Measurements from ENCODE around the gene NRG3. TPM values are rescaled to one million over a fixed set of nuclear protein-coding genes. Genes with fewer than 3 reads are reported as not detected.

The NRG3 gene
- total RNA-seq, 2 experiments from 2014 or later: not detected

- Histone ChIP-seq H3K9me2 (ENCODE audit: insufficient read depth, low read length) (no peaks in the 10 kb centered on the region), H3K4me1 (ENCODE audit: insufficient read depth, low read length, poor library complexity, severe bottlenecking) (no peaks in the 10 kb centered on the region), H3K36me3 (ENCODE audit: insufficient read depth, low read length) (no peaks in the 10 kb centered on the region), H4K20me1 (ENCODE audit: insufficient read depth, low read length) (no peaks in the 10 kb centered on the region), H3K4me2 (ENCODE audit: low read length) (no peak overlapping the region), H3K79me2 (ENCODE audit: insufficient read depth, low read depth, low read length) (no peaks in the 10 kb centered on the region), H3K4me3 (ENCODE audit: low read depth, low read length, poor library complexity, severe bottlenecking) (no peak overlapping the region), H2AFZ (ENCODE audit: low read length) (no peak overlapping the region), H3K9me3 (ENCODE audit: low read length) (no peaks in the 10 kb centered on the region), H3K27ac (ENCODE audit: low read depth, low read length, poor library complexity, severe bottlenecking) (no peak overlapping the region)
- DNase-seq (ENCODE audit: low spot score): no peak
- ChIA-PET CTCF (ENCODE audit: unreplicated experiment) (no interaction called here), POLR2A (interaction anchor here (0.6 kb wide), 1 partner anchor 192 kb away, joined by 3 read pairs; no protein-coding TSS in a partner anchor)
- no TSS peak for BruUV-seq (replicated peaks)
- TF ChIP-seq EZH2phosphoT487 (IDR thresholded peaks at IDR 0.05; ENCODE audit: borderline replicate concordance, low read depth, low read length): no peak
- no peak for TF ChIP-seq CTCF (conservative IDR thresholded peaks at IDR 0.05; ENCODE audit: low read length)
- intact Hi-C loops (cut with micrococcal nuclease; ENCODE audit: unreplicated experiment): no loop called here
Observed at GRCh38 chr10:82572744-82573143, 697.8 kb downstream of the NRG3 start.

GRCh38 chr10:82574081-82574480 lies 699.1 kb downstream of the NRG3 start:
- ChIA-PET CTCF (ENCODE audit: unreplicated experiment) (no interaction called here), POLR2A (no interaction called here)
- Histone ChIP-seq H2AFZ (ENCODE audit: low read length) (no peak overlapping the region), H3K9me3 (ENCODE audit: low read length) (no peaks in the 10 kb centered on the region), H3K4me2 (ENCODE audit: low read length) (no peak overlapping the region), H3K36me3 (ENCODE audit: insufficient read depth, low read length) (no peaks in the 10 kb centered on the region), H3K9me2 (ENCODE audit: insufficient read depth, low read length) (no peaks in the 10 kb centered on the region), H3K27ac (ENCODE audit: low read depth, low read length, poor library complexity, severe bottlenecking) (no peak overlapping the region), H3K79me2 (ENCODE audit: insufficient read depth, low read depth, low read length) (no peaks in the 10 kb centered on the region), H3K4me1 (ENCODE audit: insufficient read depth, low read length, poor library complexity, severe bottlenecking) (no peaks in the 10 kb centered on the region), H3K4me3 (ENCODE audit: low read depth, low read length, poor library complexity, severe bottlenecking) (no peak overlapping the region), H4K20me1 (ENCODE audit: insufficient read depth, low read length) (no peaks in the 10 kb centered on the region)
- intact Hi-C loops (cut with micrococcal nuclease; ENCODE audit: unreplicated experiment): no loop called here
- DNase-seq (ENCODE audit: low spot score): no peak
- BruUV-seq (replicated peaks): no TSS peak
- no peak for TF ChIP-seq EZH2phosphoT487 (IDR thresholded peaks at IDR 0.05; ENCODE audit: borderline replicate concordance, low read depth, low read length)
- TF ChIP-seq CTCF (conservative IDR thresholded peaks at IDR 0.05; ENCODE audit: low read length): no peak

GRCh38 chr10:82575318-82575717 lies 700.3 kb downstream of the NRG3 start:
- Histone ChIP-seq H3K4me3 (ENCODE audit: low read depth, low read length, poor library complexity, severe bottlenecking) (no peak overlapping the region), H3K9me3 (ENCODE audit: low read length) (no peaks in the 10 kb centered on the region), H3K4me2 (ENCODE audit: low read length) (no peak overlapping the region), H3K79me2 (ENCODE audit: insufficient read depth, low read depth, low read length) (no peaks in the 10 kb centered on the region), H3K9me2 (ENCODE audit: insufficient read depth, low read length) (no peaks in the 10 kb centered on the region), H3K4me1 (ENCODE audit: insufficient read depth, low read length, poor library complexity, severe bottlenecking) (no peaks in the 10 kb centered on the region), H3K36me3 (ENCODE audit: insufficient read depth, low read length) (no peaks in the 10 kb centered on the region), H3K27ac (ENCODE audit: low read depth, low read length, poor library complexity, severe bottlenecking) (no peak overlapping the region), H4K20me1 (ENCODE audit: insufficient read depth, low read length) (no peaks in the 10 kb centered on the region), H2AFZ (ENCODE audit: low read length) (no peak overlapping the region)
- intact Hi-C loops (cut with micrococcal nuclease; ENCODE audit: unreplicated experiment): no loop called here
- DNase-seq (ENCODE audit: low spot score): no peak
- ChIA-PET CTCF (ENCODE audit: unreplicated experiment) (no interaction called here), POLR2A (interaction anchor here (0.7 kb wide), 1 partner anchor 364 kb away, joined by 3 read pairs; no protein-coding TSS in a partner anchor)
- BruUV-seq (replicated peaks): no TSS peak
- TF ChIP-seq EZH2phosphoT487 (IDR thresholded peaks at IDR 0.05; ENCODE audit: borderline replicate concordance, low read depth, low read length): no peak
- no peak for TF ChIP-seq CTCF (conservative IDR thresholded peaks at IDR 0.05; ENCODE audit: low read length)
